Stomach (tissue), 4 donors: ENCODE measurements around the gene ARHGAP26.

Source experiments
- CTCF ChIP-seq, 7 experiments: fragments of 450-650 bp in 4 of 7; fragments of 200-600 bp in 3 of 7; sonication (generic) in 3 of 7; IDR thresholded peaks; one replicate each; pipeline ENCODE4 v1.5.1; 2016 to 2019; ENCODE audit warnings: antibody characterized with exemption in 7 of 7, control low read depth in 2 of 7, mild to moderate bottlenecking in 1 of 7
- POLR2A ChIP-seq, 4 donors: fragments of 450-650 bp; IDR thresholded peaks; one replicate each; pipeline ENCODE4 v1.6.1; 2016; ENCODE audit warnings: antibody characterized with exemption in 4 of 4, control low read depth in 2 of 4, mild to moderate bottlenecking in 1 of 4, moderate library complexity in 1 of 4
- POLR2AphosphoS5 ChIP-seq, 3 donors: sonication (generic); formaldehyde crosslinking; IDR thresholded peaks; one replicate each; pipeline ENCODE4 v1.6.1; 2016; ENCODE audit warnings: antibody characterized with exemption in 3 of 3

GRCh38 chr5:143244000-143244736 lies 474.0 kb downstream of the ARHGAP26 start:
- TF ChIP-seq POLR2AphosphoS5 (IDR thresholded peaks at IDR 0.05), result peak; percentile 25 to 67 (median 47)
- TF ChIP-seq POLR2A (IDR thresholded peaks at IDR 0.05), result no peak
- TF ChIP-seq CTCF (IDR thresholded peaks at IDR 0.05), result no peak
